K562 (cell line): ENCODE data around the gene C2orf76. TPM values are rescaled to one million over a fixed set of nuclear protein-coding genes. Genes with fewer than 3 reads are reported as not detected.
A peak's percentile ranks its signal among the peaks of the same experiment; 100 is the strongest.

Experiments
- CREM ChIP-seq: IDR thresholded peaks from 2 replicates; pipeline ENCODE4 v1.6.1; 2014; ENCODE audit warnings: antibody characterized with exemption, low read depth
- EGR1 ChIP-seq: fragments of 450-650 bp; conservative IDR thresholded peaks from 2 replicates; pipeline ENCODE4 v1.6.1; 2017; ENCODE audit warnings: mild to moderate bottlenecking
- ELF4 ChIP-seq: fragments of 450-650 bp; formaldehyde crosslinking; IDR thresholded peaks from 2 replicates; pipeline ENCODE4 v1.4.0; 2022; ENCODE audit warnings: missing genetic modification characterization
- ETV1 ChIP-seq: fragments of 450-650 bp; conservative IDR thresholded peaks from 2 replicates; pipeline ENCODE4 v1.6.1; 2016; ENCODE audit warnings: missing genetic modification characterization, control low read depth, low read depth, missing compliant biosample characterization
- GTF2E2 ChIP-seq: fragments of 200-800 bp; sonication (Bioruptor generic); IDR thresholded peaks from 2 replicates; pipeline ENCODE4 v1.6.1; 2016; ENCODE audit warnings: missing genetic modification characterization, missing compliant biosample characterization
- HDAC2 ChIP-seq: fragments of 450-650 bp; IDR thresholded peaks from 2 replicates; pipeline ENCODE4 v1.6.1; 2016; ENCODE audit warnings: mild to moderate bottlenecking
- KDM5B ChIP-seq: fragments of 200-600 bp; sonication (generic); IDR thresholded peaks from 2 replicates; pipeline ENCODE4 v1.6.1; 2012; ENCODE audit warnings: low read depth, mild to moderate bottlenecking, moderate library complexity, low read length, control low read depth, inconsistent platforms; ENCODE audit not compliant: insufficient replicate concordance
- MAX ChIP-seq: sonication (generic); formaldehyde crosslinking; IDR thresholded peaks from 2 replicates; pipeline ENCODE4 v1.9.0; 2022; ENCODE audit warnings: mild to moderate bottlenecking, missing genetic modification reagents
- NRF1 ChIP-seq, 2 experiments: fragments of 450-650 bp; IDR thresholded peaks in 1 of 2; conservative IDR thresholded peaks in 1 of 2; 2 replicates each; pipeline ENCODE4 v1.6.1; 2014; ENCODE audit warnings: mild to moderate bottlenecking in 2 of 2
- PHF21A ChIP-seq: fragments of 450-650 bp; IDR thresholded peaks from 2 replicates; pipeline ENCODE4 v1.6.1; 2017; ENCODE audit warnings: low read depth, borderline replicate concordance
- PURB ChIP-seq: sonication (generic); formaldehyde crosslinking; IDR thresholded peaks from 2 replicates; pipeline ENCODE4 v1.9.0; 2021; ENCODE audit warnings: low read depth, mild to moderate bottlenecking, missing genetic modification reagents
- PYGO2 ChIP-seq: fragments of 450-650 bp; IDR thresholded peaks from 2 replicates; pipeline ENCODE4 v1.6.1; 2016; ENCODE audit warnings: mild to moderate bottlenecking, missing genetic modification characterization, moderate library complexity, missing compliant biosample characterization
- RFX5 ChIP-seq: IDR thresholded peaks from 2 replicates; pipeline ENCODE4 v1.6.1; 2011; ENCODE audit warnings: low read depth, mild to moderate bottlenecking, improper control_type of control experiment, low read length
- TAF1 ChIP-seq: IDR thresholded peaks from 2 replicates; pipeline ENCODE4 v1.6.1; 2011; ENCODE audit warnings: mild to moderate bottlenecking, low read length, moderate library complexity; ENCODE audit not compliant: insufficient read depth, control insufficient read depth, severe bottlenecking; ENCODE audit errors: extremely low read depth
- TCF3 ChIP-seq: sonication (generic); formaldehyde crosslinking; IDR thresholded peaks from 2 replicates; pipeline ENCODE4 v1.4.0; 2020; ENCODE audit warnings: mild to moderate bottlenecking, missing genetic modification reagents
- TRIM24 ChIP-seq, 2 experiments: fragments of 450-650 bp; IDR thresholded peaks; 2 replicates each; pipeline ENCODE4 v1.6.1; 2016
- U2AF2 ChIP-seq: fragments of 200-400 bp; formaldehyde crosslinking; optimal IDR thresholded peaks from 2 replicates; pipeline ENCODE3; 2017; ENCODE audit warnings: low read depth, mild to moderate bottlenecking, low read length
- ZBTB40 ChIP-seq, 2 experiments: fragments of 450-650 bp in 1 of 2; sonication (generic) in 1 of 2; formaldehyde crosslinking in 1 of 2; IDR thresholded peaks; 2 replicates each; pipeline versions ENCODE4 v1.7.1 to v1.9.0; 2016 to 2022; ENCODE audit warnings: inconsistent platforms in 1 of 2, mild to moderate bottlenecking in 1 of 2, missing genetic modification reagents in 1 of 2
- ZFX ChIP-seq: sonication (generic); formaldehyde crosslinking; IDR thresholded peaks from 2 replicates; pipeline ENCODE4 v1.8.0; 2022; ENCODE audit warnings: mild to moderate bottlenecking, missing genetic modification reagents, moderate library complexity
- polyA plus RNA-seq, 8 experiments: library from polyadenylated mRNA; depleted of rRNA in 4 of 8; stranded (reverse) in 5 of 8; unstranded in 3 of 8; fragments of >200 nt; fragmentation: Nextera tagmentation in 2 of 8; fragmentation: Illumina TruSeq in 1 of 8; extraction: Ambion mirVana in 2 of 8; extraction: Trizol in 1 of 8; gene quantifications; 2 replicates each; pipeline versions ENCODE4 v1.2.1 to v1.2.3, GENCODE V29; 2011 to 2014; ENCODE audit warnings: inconsistent platforms in 1 of 8, missing spikeins in 1 of 8
- total RNA-seq, 7 experiments: library from RNA; depleted of rRNA in 6 of 7; stranded (reverse); fragments of >200 nt in 6 of 7; fragmentation: Illumina TruSeq in 2 of 7; extraction: Trizol in 2 of 7; gene quantifications; 2 replicates each; pipeline versions ENCODE4 v1.2.1 to v1.2.3, GENCODE V29; 2011 to 2021; ENCODE audit warnings: low replicate concordance in 1 of 7

C2orf76 gene
- total and polyA plus RNA-seq, 9 of the 15 experiments (the other 6 are each of a cell fraction or from before 2014, with no cell fraction given) = 4.8 to 26.2 (median 14.5) TPM

DNA sequence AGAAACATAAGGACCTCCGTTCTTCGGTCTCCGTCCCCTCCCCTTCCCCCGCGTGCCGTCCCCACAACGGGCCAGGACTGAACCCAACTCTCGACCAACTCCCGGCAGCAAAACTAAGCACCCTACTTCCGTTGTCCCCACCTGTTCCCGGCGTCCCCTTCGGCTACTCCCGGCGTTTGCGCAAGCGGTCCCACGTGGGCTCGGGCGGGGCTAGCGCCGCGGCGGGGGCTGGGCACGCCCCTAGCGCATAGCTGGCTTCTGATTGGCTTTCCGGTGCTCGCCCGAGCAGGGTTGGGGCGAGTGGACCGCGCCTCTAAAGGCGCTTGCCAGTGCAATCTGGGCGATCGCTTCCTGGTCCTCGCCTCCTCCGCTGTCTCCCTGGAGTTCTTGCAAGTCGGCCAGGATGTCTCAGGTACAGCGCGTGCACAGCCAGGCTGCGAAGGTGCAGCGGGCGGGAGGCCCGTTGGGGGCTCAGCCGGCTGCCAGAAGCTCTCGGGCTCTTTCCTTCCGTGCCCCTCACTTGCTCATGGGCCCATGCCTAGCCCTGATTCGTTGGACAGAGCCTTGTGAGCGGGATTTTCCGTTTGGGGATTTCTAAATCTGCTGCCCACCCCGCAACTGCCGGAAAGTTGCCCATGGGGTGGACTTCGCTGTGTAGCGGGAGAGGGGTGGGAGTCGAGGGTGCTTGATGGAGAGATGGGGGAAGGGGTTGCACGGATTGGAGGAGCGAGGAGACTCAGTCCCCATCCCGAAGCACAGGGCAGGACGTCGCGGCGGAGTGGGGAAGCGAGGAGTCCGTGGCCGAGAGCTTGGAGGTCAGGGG lies at the start of gene C2orf76, which contains the start of gene DBI (continued):
- peak; percentile 50; the same call in 1 of the 2 replicates for TF ChIP-seq GTF2E2 (tag)
- TF ChIP-seq U2AF2 = no peak
- TF ChIP-seq TCF3 (CRISPR knock-in tag) = 0 out of 2 replicates have a peak, but pooled peaks have one; percentile 8
- TF ChIP-seq EGR1 = peak; percentile 61
- TF ChIP-seq KDM5B = no peak
- peak; percentile 77 for TF ChIP-seq ZFX (CRISPR knock-in tag)
- TF ChIP-seq ELF4 (CRISPR knock-in tag) = peak; percentile 65; the same call in 1 of the 2 replicates
- TF ChIP-seq NRF1 (conservative IDR thresholded peaks at IDR 0.05 in 1 of 2, IDR thresholded peaks at IDR 0.05 in 1 of 2) = peak; percentile 93 to 94
- TF ChIP-seq PURB (CRISPR knock-in tag) = no peak
- TF ChIP-seq TAF1 = peak; percentile 86
- TF ChIP-seq ZBTB40 (IDR thresholded peaks at IDR 0.05) = peak; percentile 34; the same call in 1 of the 2 replicates
- TF ChIP-seq ZBTB40 (CRISPR knock-in tag; IDR thresholded peaks at IDR 0.05) = no peak
- TF ChIP-seq PYGO2 (tag) = no peak
- peak; percentile 67 for TF ChIP-seq CREM
- peak; percentile 92 for TF ChIP-seq ETV1 (tag)
- no peak for TF ChIP-seq RFX5
- peak in 1 of 2 experiments; percentile 42; a peak in 1 of 4 replicates for TF ChIP-seq TRIM24 (IDR thresholded peaks at IDR 0.05)
- TF ChIP-seq PHF21A = peak; percentile 81; the same call in 1 of the 2 replicates
- TF ChIP-seq MAX (CRISPR knock-in tag) = peak; percentile 80
- TF ChIP-seq HDAC2 = 0 out of 2 replicates have a peak, but pooled peaks have one; percentile 22
